Measurements from ENCODE around the gene RNF224. TPM values are rescaled to one million over a fixed set of nuclear protein-coding genes. Genes with fewer than 3 reads are reported as not detected.
"Not testable (repeated sequence)": the region's sequence is repeated elsewhere in the genome, so short reads cannot be mapped to it uniquely, and the experiment has no call there.

RNF224 gene
- total and polyA plus RNA-seq, 2 donors = 0.09 TPM; not detected in 1

DNA sequence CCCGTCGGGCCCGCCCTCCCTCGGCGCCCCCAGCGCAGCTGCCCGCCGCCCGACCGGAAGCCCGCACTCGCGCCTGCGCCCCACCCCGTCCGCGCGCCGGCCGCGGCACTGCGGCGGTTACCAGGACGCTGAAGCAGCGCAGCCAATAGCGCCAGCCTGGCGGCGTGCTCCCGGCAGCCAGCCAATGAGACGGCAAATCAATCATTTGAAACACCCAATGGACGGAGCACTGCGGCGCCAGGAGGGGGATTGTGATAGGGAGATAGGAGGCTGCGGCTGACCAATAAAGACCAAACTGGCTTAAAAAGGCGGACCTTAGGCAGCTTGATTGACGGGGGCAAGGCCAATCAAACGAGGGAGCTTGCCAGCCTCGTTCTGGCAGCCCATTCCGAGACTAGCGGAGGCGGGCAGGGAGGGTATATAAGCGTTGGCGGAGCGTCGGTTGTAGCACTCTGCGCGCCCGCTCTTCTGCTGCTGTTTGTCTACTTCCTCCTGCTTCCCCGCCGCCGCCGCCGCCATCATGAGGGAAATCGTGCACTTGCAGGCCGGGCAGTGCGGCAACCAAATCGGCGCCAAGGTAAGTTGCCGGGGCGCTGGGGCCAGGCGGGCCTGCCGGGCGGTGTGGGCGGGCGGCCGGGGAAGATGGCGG, 13.7 kb downstream of the RNF224 start, which contains the start of gene TUBB4B:
Gene TUBB4B (plus strand): TSS at position 447 of the 649 bp plus-strand sequence. CDS start 74 bp downstream, at position 521.
- Histone ChIP-seq H3K4me1 (ENCODE audit: insufficient read depth) (no peaks in the 10 kb centered on the region), H3K4me3 (ENCODE audit: low read depth, low read length) (peak within 1 kb of the TSS; percentile 84)
- under 1% methylated on average over 67 of the region's 67 CpGs for WGBS

DNA sequence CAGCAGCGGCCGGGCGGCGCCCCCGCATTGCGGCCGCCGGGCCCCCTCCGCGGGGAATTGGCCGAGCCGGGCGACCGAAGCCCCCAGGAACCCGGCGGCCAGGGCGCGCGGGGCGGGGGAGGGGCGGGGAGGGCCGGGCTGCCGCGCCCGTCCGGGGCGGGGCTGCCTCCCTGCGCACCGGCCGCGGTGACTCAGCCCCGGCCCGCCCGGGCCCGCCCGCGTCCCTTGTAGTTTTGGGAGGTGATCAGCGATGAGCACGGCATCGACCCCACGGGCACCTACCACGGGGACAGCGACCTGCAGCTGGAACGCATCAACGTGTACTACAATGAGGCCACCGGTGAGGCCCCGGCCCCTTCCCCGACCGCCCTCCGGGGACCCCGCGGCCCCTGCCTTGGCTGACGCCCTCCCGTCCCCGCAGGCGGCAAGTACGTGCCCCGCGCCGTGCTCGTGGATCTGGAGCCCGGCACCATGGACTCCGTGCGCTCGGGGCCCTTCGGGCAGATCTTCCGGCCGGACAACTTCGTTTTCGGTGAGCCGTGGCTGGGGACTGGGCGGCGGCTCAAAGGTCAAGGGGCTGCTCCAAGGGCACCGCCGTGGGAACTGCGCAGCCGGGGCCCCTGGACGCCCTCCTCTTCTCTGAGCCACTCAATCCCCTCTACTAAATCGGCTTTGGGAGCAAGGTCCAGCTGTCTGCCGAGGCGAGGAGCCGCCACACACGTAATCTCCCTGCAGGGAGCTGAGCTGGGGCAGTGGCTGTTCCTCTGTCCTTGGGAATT, 14.4 kb downstream of the RNF224 start:
- H3K36me3 ChIP-seq (ENCODE audit: insufficient read depth) = no peaks in the 10 kb centered on the region
- peak overlapping the region; percentile 84 for H3K4me3 ChIP-seq (ENCODE audit: low read depth, low read length)
- peak overlapping the region; percentile 96 for H3K27ac ChIP-seq (ENCODE audit: low read depth)
- no peaks in the 10 kb centered on the region for H3K4me1 ChIP-seq (ENCODE audit: insufficient read depth)
- DNase-seq (ENCODE audit: extremely low spot score) = no peak
- 2% methylated on average over 83 of the region's 83 CpGs for WGBS

More for the DNA sequence above, 13.7 kb downstream of the RNF224 start, which contains the start of gene TUBB4B:
- H3K27ac ChIP-seq (ENCODE audit: low read depth) = peak within 1 kb of the TSS; percentile 96
- peak; percentile 99 for DNase-seq (ENCODE audit: extremely low spot score)
- no peaks in the 10 kb centered on the region for H3K36me3 ChIP-seq (ENCODE audit: insufficient read depth)

DNA sequence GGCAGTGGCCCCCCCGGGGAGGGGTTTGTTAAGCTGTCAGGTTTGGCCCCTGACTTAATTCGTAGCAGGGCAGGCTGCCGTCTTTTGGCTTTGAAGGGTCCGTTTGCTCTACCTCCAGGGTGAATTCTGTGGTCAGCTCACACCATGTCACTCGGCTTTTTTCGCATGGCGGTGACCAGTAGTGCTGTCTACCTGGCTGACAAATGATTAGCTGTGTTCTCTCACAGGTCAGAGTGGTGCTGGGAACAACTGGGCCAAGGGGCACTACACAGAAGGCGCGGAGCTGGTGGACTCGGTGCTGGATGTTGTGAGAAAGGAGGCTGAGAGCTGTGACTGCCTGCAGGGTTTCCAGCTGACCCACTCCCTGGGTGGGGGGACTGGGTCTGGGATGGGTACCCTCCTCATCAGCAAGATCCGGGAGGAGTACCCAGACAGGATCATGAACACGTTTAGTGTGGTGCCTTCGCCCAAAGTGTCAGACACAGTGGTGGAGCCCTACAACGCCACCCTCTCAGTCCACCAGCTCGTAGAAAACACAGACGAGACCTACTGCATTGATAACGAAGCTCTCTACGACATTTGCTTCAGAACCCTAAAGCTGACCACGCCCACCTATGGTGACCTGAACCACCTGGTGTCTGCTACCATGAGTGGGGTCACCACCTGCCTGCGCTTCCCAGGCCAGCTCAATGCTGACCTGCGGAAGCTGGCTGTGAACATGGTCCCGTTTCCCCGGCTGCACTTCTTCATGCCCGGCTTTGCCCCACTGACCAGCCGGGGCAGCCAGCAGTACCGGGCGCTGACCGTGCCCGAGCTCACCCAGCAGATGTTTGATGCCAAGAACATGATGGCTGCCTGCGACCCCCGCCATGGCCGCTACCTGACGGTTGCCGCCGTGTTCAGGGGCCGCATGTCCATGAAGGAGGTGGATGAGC, 15.2 kb downstream of the RNF224 start:
- H3K4me3 ChIP-seq (ENCODE audit: low read depth, low read length) = peak overlapping the region; percentile 84
- peak overlapping the region; percentile 13 for H3K27ac ChIP-seq (ENCODE audit: low read depth)
- DNase-seq (ENCODE audit: extremely low spot score) = no peak
- WGBS = 75% methylated on average over 36 of the region's 36 CpGs
- H3K4me1 ChIP-seq (ENCODE audit: insufficient read depth) = no peaks in the 10 kb centered on the region
- H3K36me3 ChIP-seq (ENCODE audit: insufficient read depth) = no peaks in the 10 kb centered on the region

DNA sequence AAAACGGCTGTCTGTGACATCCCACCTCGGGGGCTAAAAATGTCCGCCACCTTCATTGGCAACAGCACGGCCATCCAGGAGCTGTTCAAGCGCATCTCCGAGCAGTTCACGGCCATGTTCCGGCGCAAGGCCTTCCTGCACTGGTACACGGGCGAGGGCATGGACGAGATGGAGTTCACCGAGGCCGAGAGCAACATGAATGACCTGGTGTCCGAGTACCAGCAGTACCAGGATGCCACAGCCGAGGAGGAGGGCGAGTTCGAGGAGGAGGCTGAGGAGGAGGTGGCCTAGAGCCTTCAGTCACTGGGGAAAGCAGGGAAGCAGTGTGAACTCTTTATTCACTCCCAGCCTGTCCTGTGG, 15.9 kb downstream of the RNF224 start:
- 92% methylated on average over 18 of the region's 18 CpGs for WGBS
- not testable (repeated sequence) for H3K27ac ChIP-seq (ENCODE audit: low read depth); DNase-seq (ENCODE audit: extremely low spot score); H3K4me1 ChIP-seq (ENCODE audit: insufficient read depth); H3K4me3 ChIP-seq (ENCODE audit: low read depth, low read length); H3K36me3 ChIP-seq (ENCODE audit: insufficient read depth)

DNA sequence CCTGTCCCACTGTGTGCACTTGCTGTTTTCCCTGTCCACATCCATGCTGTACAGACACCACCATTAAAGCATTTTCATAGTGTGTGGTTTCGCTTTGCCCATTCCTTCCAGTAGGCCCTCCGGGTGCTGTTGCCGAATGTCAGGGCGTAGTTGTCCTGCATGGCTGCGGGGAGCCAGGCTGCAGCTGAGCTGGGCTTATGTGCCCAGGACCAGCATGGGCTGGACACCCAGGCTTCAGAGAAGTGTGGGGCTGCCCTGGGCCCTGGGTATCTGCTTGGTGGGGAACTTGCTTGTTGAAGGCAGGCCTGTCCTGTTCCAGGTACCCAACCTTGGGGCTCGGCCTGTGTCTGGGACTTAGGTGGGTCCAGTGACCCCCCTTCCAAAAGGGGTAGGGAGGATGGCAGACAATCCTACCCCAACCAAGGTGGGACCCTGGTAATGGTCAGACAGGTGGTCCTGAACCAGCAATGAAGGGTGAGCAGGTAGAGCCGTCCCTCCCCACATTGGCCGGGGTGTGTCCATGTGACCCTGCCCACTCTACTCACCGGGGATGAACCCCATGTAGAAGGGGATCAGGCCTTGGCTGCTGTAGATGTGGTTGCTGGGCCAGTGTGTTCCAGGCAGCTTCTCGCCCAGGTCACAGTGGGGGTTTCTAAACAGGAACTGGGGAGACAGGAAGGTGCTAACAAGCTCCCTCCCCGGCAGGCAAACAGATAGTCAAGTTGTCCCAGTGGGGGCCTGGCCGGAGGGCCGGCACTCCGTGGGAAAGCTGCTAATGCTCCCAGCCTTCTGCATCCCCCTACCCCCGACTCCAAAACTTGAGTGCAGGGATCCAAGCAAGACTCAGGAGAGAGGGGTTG, 16.6 kb downstream of the RNF224 start:
- H3K4me3 ChIP-seq (ENCODE audit: low read depth, low read length) = no peak overlapping the region
- no peaks in the 10 kb centered on the region for H3K4me1 ChIP-seq (ENCODE audit: insufficient read depth)
- H3K36me3 ChIP-seq (ENCODE audit: insufficient read depth) = no peaks in the 10 kb centered on the region
- H3K27ac ChIP-seq (ENCODE audit: low read depth) = no peak overlapping the region
- DNase-seq (ENCODE audit: extremely low spot score) = no peak
- 65% methylated on average over 15 of the region's 15 CpGs for WGBS

DNA sequence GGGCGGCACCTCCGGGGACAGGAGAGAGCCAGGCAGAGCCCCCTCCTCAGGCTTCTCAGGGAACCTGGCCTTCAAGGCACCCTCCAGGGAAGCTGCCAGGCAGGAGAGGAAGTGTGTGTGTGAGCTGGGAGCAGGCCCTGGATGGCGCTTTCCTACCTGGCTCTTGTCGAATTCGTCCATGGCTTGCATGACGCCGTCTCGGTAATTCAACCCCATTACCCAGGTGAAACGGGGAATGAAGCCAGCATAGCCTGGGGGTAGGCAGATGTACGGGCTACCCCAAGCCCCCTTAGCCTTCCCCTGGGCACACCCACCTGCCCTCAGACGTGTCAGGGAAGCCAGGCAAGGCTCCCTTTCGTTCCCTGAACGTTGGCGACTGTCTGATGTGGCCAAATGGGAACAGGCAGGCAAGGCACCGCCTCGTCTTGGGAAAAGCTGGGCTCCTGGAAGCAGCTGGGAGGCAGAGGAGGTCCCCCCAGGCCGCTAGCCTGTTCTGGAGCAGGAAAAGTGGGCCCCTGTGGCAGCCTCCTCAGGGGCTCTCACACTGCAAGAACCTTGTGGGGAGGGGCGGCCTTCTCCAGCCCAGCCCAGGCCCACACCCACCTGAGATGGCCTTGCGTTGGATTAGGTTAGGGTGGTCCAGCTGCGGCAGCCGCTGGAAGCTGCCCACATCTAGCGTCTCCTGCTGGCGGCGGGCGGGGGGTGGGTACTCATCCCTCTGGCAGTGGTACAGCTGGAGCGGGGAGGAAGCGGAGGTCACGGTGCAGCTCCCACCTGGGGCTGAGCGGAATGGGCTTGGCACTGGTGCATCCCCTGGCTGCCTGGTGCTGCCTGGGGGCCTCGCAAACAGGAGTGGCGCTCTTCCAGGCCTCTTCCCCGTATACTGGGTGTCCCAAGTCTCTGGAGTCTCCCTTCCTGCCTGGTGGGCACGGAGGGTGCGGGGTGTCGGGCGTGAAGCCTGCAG, 17.5 kb downstream of the RNF224 start:
- Histone ChIP-seq H3K4me1 (ENCODE audit: insufficient read depth) (no peaks in the 10 kb centered on the region), H3K36me3 (ENCODE audit: insufficient read depth) (no peaks in the 10 kb centered on the region), H3K4me3 (ENCODE audit: low read depth, low read length) (no peak overlapping the region), H3K27ac (ENCODE audit: low read depth) (no peak overlapping the region)
- 56% methylated on average over 36 of the region's 36 CpGs for WGBS
- no peak for DNase-seq (ENCODE audit: extremely low spot score)

- no peaks in the 10 kb centered on the region for H3K4me1 ChIP-seq (ENCODE audit: insufficient read depth)
- DNase-seq (ENCODE audit: extremely low spot score) = no peak
- H3K36me3 ChIP-seq (ENCODE audit: insufficient read depth) = no peaks in the 10 kb centered on the region
- H3K4me3 ChIP-seq (ENCODE audit: low read depth, low read length) = no peak overlapping the region
- WGBS = 90% methylated on average over 25 of the region's 25 CpGs
- no peak overlapping the region for H3K27ac ChIP-seq (ENCODE audit: low read depth)
These were observed 18.4 kb downstream of the RNF224 start for GRCh38 chr9:137245450-137246421.

GRCh38 chr9:137247135-137247915, 20.0 kb downstream of the RNF224 start:
- 76% methylated on average over 20 of the region's 20 CpGs for WGBS
- H3K36me3 ChIP-seq (ENCODE audit: insufficient read depth) = no peaks in the 10 kb centered on the region
- no peaks in the 10 kb centered on the region for H3K4me1 ChIP-seq (ENCODE audit: insufficient read depth)
- no peak for DNase-seq (ENCODE audit: extremely low spot score)
- H3K4me3 ChIP-seq (ENCODE audit: low read depth, low read length) = no peak overlapping the region
- H3K27ac ChIP-seq (ENCODE audit: low read depth) = no peak overlapping the region

DNA sequence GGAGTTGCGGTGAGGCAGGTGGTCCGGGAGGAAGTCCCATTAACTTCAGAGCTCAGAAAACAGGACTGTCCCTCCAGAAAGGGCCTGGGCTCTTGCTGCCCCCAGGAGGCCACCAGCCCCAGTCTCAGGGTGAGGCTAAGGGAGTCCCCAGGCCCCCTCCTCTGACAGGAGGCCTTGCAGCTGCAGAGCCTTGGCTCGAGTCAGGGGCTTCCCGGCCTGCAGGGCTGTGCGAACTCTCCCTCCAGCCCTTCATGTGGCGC, 20.5 kb downstream of the RNF224 start:
- DNase-seq (ENCODE audit: extremely low spot score) = no peak
- Histone ChIP-seq H3K36me3 (ENCODE audit: insufficient read depth) (no peaks in the 10 kb centered on the region), H3K4me3 (ENCODE audit: low read depth, low read length) (no peak overlapping the region), H3K4me1 (ENCODE audit: insufficient read depth) (no peaks in the 10 kb centered on the region), H3K27ac (ENCODE audit: low read depth) (no peak overlapping the region)
- 62% methylated on average over 6 of the region's 6 CpGs for whole genome bisulfite sequencing

DNA sequence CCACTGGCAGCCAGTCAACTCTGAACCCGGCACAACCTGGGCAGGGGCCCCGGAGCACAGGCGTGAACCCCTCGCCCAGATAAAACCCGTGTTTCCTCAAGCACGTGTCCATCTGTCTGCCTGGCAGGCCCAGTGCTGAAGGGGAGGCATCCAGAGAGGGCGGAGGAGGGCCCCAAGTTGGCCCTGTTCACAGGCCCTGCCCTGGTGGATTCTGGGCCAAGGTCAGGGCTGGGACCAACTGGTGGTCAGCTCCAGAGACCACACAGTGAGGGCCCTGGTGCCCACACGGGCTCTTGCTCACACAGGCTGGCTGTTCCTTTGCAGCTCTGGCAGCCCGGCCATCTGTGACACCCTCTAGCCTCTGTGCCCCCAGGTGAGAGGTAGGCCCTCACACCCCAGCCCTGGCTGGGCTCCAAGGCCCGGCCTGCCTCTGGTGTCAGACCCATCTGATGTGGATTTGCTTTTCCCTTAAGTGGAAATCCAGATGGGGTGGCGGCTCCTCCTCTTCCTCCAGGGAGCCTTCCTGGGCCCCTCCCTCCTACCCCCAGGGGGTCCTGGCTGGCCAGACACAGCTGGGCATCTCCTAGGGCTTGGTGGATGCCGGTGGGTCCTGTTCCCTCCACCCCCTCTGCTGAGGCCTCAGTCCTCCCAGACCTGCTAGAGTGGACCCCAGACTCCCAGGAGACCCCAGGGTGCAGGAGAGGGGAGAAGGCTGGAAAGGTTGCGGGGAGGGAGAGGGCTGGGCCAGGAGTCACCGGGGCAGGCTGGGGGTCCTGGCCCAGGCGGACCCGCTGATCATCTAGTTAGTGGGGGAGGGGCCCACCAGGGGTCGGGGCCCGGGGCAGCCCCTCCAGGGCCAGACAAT, 23.3 kb downstream of the RNF224 start:
- H3K4me3 ChIP-seq (ENCODE audit: low read depth, low read length) = no peak overlapping the region
- no peaks in the 10 kb centered on the region for H3K36me3 ChIP-seq (ENCODE audit: insufficient read depth)
- no peaks in the 10 kb centered on the region for H3K4me1 ChIP-seq (ENCODE audit: insufficient read depth)
- H3K27ac ChIP-seq (ENCODE audit: low read depth) = no peak overlapping the region
- 60% methylated on average over 18 of the region's 18 CpGs for WGBS
- no peak for DNase-seq (ENCODE audit: extremely low spot score)
